ENCODE results near the gene ATP11A. TPM values are rescaled to one million over a fixed set of nuclear protein-coding genes. Genes with fewer than 3 reads are reported as not detected.

The ATP11A gene
- total and polyA plus RNA-seq, 2 experiments from 2014 or later = 28.7 to 30.8 TPM

- H3K36me3 ChIP-seq (replicated peaks; ENCODE audit: insufficient read depth, low read depth) = no peaks in the 10 kb centered on the region
- no peak overlapping the region for H3K27ac ChIP-seq
- TF ChIP-seq, protein P1, sequence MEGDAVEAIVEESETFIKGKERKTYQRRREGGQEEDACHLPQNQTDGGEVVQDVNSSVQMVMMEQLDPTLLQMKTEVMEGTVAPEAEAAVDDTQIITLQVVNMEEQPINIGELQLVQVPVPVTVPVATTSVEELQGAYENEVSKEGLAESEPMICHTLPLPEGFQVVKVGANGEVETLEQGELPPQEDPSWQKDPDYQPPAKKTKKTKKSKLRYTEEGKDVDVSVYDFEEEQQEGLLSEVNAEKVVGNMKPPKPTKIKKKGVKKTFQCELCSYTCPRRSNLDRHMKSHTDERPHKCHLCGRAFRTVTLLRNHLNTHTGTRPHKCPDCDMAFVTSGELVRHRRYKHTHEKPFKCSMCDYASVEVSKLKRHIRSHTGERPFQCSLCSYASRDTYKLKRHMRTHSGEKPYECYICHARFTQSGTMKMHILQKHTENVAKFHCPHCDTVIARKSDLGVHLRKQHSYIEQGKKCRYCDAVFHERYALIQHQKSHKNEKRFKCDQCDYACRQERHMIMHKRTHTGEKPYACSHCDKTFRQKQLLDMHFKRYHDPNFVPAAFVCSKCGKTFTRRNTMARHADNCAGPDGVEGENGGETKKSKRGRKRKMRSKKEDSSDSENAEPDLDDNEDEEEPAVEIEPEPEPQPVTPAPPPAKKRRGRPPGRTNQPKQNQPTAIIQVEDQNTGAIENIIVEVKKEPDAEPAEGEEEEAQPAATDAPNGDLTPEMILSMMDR (IDR thresholded peaks at IDR 0.05; ENCODE audit: poor library complexity) = no peak
- TF ChIP-seq EZH2phosphoT487 (IDR thresholded peaks at IDR 0.05; ENCODE audit: low read depth, severe bottlenecking, unreplicated experiment) (no peak), EZH2 (IDR thresholded peaks at IDR 0.05; ENCODE audit: borderline replicate concordance) (no peak)
- no peaks in the 10 kb centered on the region for H3K79me2 ChIP-seq
- H3K4me2 ChIP-seq = no peak overlapping the region
- H3K9me3 ChIP-seq (ENCODE audit: low read depth) = no peaks in the 10 kb centered on the region
- WGBS (ENCODE audit: low lambda C conversion rate, missing lambda C conversion rate) = 91% methylated on average over 21 of the region's 26 CpGs
- H4K20me1 ChIP-seq (ENCODE audit: insufficient read depth, poor library complexity, severe bottlenecking) = no peaks in the 10 kb centered on the region
- no peak overlapping the region for H3K4me3 ChIP-seq
- DNase-seq (ENCODE audit: low spot score) = no peak
- no peaks in the 10 kb centered on the region for H3K9me2 ChIP-seq (replicated peaks; ENCODE audit: insufficient read depth)
- H2AFZ ChIP-seq = no peak overlapping the region
- no peaks in the 10 kb centered on the region for H3K27me3 ChIP-seq
- peaks cover 9% of the 10 kb centered on the region for H3K4me1 ChIP-seq (ENCODE audit: insufficient read depth)
Observed at GRCh38 chr13:112898621-112899280, 208.9 kb downstream of the ATP11A start.

DNA sequence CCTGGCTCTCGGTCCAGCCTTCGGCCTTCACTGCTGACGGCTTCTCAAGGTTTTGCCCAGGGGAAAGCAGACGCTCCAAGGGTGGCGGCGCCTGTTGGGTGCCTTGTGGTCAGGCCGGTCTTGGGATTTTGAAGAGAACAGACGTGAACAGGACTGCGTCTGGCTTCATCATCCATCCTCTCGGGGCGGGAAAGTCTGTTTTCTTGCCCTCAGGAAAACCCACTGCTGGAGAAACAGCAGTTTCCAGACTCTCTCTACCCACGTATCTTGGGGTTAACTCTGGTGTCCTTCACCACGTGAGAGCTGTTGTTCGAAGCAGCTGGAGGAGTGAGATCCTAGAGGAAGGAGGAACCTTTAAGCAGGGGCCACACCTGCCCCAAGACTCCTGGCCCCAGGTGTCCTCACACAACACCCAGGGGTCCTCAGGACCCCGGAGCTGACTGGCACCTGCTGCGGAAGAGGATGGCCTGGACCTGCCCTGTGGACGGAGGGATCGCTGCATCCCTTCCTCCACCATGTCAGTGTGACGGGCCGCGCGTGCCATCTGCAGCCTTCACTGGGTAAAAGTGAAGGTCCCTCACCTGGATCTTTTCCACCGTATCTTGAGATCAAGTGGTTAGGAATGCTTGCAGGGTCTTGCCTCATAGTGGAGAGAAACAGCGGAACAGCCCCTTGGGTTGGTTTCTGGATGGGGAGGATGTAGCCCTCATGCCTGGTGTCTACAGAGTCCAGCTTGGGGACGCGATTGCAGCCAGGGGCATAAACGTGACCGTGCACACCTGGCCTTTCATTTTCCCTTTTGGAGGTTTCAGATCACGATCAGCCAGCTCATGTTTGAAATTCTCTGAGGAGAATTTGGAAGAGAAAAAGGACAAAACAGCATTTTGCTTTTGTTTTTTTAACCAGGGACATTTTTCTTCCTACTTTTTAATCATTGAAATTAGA, 209.7 kb downstream of the ATP11A start:
- Histone ChIP-seq H3K79me2 (no peaks in the 10 kb centered on the region), H3K4me2 (no peak overlapping the region), H3K4me1 (ENCODE audit: insufficient read depth) (peaks cover 6% of the 10 kb centered on the region), H3K27me3 (no peaks in the 10 kb centered on the region), H4K20me1 (ENCODE audit: insufficient read depth, poor library complexity, severe bottlenecking) (no peaks in the 10 kb centered on the region), H2AFZ (no peak overlapping the region), H3K9me2 (replicated peaks; ENCODE audit: insufficient read depth) (no peaks in the 10 kb centered on the region), H3K4me3 (no peak overlapping the region), H3K9me3 (ENCODE audit: low read depth) (no peaks in the 10 kb centered on the region), H3K27ac (no peak overlapping the region), H3K36me3 (replicated peaks; ENCODE audit: insufficient read depth, low read depth) (no peaks in the 10 kb centered on the region)
- no peak for TF ChIP-seq EZH2 (IDR thresholded peaks at IDR 0.05; ENCODE audit: borderline replicate concordance)
- 91% methylated on average over 29 of the region's 29 CpGs for WGBS (ENCODE audit: low lambda C conversion rate, missing lambda C conversion rate)
- DNase-seq (ENCODE audit: low spot score) = no peak

DNA sequence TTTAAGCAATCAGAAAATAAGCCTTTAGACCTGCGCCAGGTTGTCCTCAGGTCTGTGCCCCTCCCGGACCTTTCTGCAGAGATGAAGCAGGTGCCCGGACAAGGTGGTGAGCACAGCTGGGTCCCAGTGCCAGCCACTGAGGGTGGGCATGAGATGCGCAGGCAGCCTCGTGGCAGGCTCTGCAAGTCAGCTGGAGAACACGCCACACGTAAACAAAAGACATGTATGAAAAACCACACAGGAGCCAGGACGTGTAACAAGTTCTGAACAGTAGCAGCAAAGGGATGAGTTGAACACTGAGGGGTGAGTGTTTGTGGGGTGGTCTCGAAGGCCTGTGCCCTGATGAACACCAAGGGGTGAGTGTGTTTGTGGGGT, 210.4 kb downstream of the ATP11A start:
- 93% methylated on average over 9 of the region's 9 CpGs for WGBS (ENCODE audit: low lambda C conversion rate, missing lambda C conversion rate)
- DNase-seq (ENCODE audit: low spot score) = no peak
- TF ChIP-seq EZH2phosphoT487 (IDR thresholded peaks at IDR 0.05; ENCODE audit: low read depth, severe bottlenecking, unreplicated experiment) (no peak), EZH2 (IDR thresholded peaks at IDR 0.05; ENCODE audit: borderline replicate concordance) (no peak)
- TF ChIP-seq, protein P1 (IDR thresholded peaks at IDR 0.05; ENCODE audit: poor library complexity) = no peak
- H3K9me2 ChIP-seq (replicated peaks; ENCODE audit: insufficient read depth) = no peaks in the 10 kb centered on the region
- no peaks in the 10 kb centered on the region for H3K36me3 ChIP-seq (replicated peaks; ENCODE audit: insufficient read depth, low read depth)
- H3K9me3 ChIP-seq (ENCODE audit: low read depth) = no peaks in the 10 kb centered on the region
- no peak overlapping the region for H3K4me2 ChIP-seq
- no peak overlapping the region for H2AFZ ChIP-seq
- H4K20me1 ChIP-seq (ENCODE audit: insufficient read depth, poor library complexity, severe bottlenecking) = no peaks in the 10 kb centered on the region
- H3K79me2 ChIP-seq = no peaks in the 10 kb centered on the region
- no peak overlapping the region for H3K4me3 ChIP-seq
- no peaks in the 10 kb centered on the region for H3K27me3 ChIP-seq
- H3K4me1 ChIP-seq (ENCODE audit: insufficient read depth) = peaks cover under 1% of the 10 kb centered on the region
- H3K27ac ChIP-seq = no peak overlapping the region

DNA sequence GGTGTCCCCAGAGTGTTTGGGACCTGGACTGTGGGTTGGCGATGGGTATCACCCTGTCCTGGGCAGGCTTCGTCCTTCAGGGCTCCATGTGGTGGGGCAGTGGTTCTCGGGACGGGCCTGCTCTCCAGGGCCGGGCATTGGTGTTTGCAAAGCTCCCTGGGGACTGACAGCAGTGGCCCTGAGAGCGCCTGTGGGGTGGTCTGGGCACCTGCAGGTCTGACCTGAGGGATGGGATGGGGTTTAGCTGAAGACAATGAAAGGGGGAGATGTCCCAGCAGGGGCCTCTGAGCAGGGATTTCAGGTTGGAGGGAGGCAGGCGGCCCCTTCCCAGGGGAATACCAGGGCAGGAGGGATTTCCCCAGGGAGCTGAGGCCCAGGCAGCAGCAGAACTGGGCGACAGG, 210.9 kb downstream of the ATP11A start:
- no peak for DNase-seq (ENCODE audit: low spot score)
- H3K36me3 ChIP-seq (replicated peaks; ENCODE audit: insufficient read depth, low read depth) = no peaks in the 10 kb centered on the region
- H3K9me2 ChIP-seq (replicated peaks; ENCODE audit: insufficient read depth) = no peaks in the 10 kb centered on the region
- no peak overlapping the region for H3K4me3 ChIP-seq
- WGBS (ENCODE audit: low lambda C conversion rate, missing lambda C conversion rate) = 87% methylated on average over 8 of the region's 8 CpGs
- no peak overlapping the region for H3K27ac ChIP-seq
- H4K20me1 ChIP-seq (ENCODE audit: insufficient read depth, poor library complexity, severe bottlenecking) = no peaks in the 10 kb centered on the region
- no peaks in the 10 kb centered on the region for H3K27me3 ChIP-seq
- H2AFZ ChIP-seq = no peak overlapping the region
- no peak overlapping the region for H3K4me2 ChIP-seq
- TF ChIP-seq, protein P1 (IDR thresholded peaks at IDR 0.05; ENCODE audit: poor library complexity) = no peak
- TF ChIP-seq EZH2phosphoT487 (IDR thresholded peaks at IDR 0.05; ENCODE audit: low read depth, severe bottlenecking, unreplicated experiment) (no peak), EZH2 (IDR thresholded peaks at IDR 0.05; ENCODE audit: borderline replicate concordance) (no peak)
- H3K4me1 ChIP-seq (ENCODE audit: insufficient read depth) = peaks cover 6% of the 10 kb centered on the region
- H3K9me3 ChIP-seq (ENCODE audit: low read depth) = no peaks in the 10 kb centered on the region
- no peaks in the 10 kb centered on the region for H3K79me2 ChIP-seq
